GM23248 (cell line): ENCODE results near the gene TBKBP1.

ENCODE experiments used
- EZH2 ChIP-seq: fragments of 200-600 bp; sonication (generic); IDR thresholded peaks from 2 replicates; pipeline ENCODE4 v1.6.1; 2018; ENCODE audit warnings: antibody characterized with exemption, mild to moderate bottlenecking; ENCODE audit not compliant: insufficient read depth, poor library complexity, severe bottlenecking
- EZH2phosphoT487 ChIP-seq: fragments of 200-600 bp; sonication (generic); IDR thresholded peaks from 2 replicates; pipeline ENCODE4 v1.6.1; 2018; ENCODE audit warnings: antibody characterized with exemption, moderate library complexity, mild to moderate bottlenecking, low read depth; ENCODE audit not compliant: insufficient read depth

GRCh38 chr17:47741109-47741792 lies 47.3 kb downstream of the TBKBP1 start:
- TF ChIP-seq EZH2: no peak
- no peak for TF ChIP-seq EZH2phosphoT487
